Testis (tissue), 2 donors: Measurements from ENCODE around the gene GPR4.

Experiments
- CTCF ChIP-seq, 3 experiments: fragments of 450-650 bp in 2 of 3; fragments of 200-600 bp in 1 of 3; sonication (generic) in 1 of 3; IDR thresholded peaks; one replicate each; pipeline ENCODE4 v1.5.1; 2016 to 2019; ENCODE audit warnings: antibody characterized with exemption in 3 of 3, mild to moderate bottlenecking in 2 of 3, moderate library complexity in 1 of 3
- POLR2A ChIP-seq: fragments of 450-650 bp; IDR thresholded peaks from one replicate; pipeline ENCODE4 v1.6.1; 2017; ENCODE audit warnings: antibody characterized with exemption, mild to moderate bottlenecking, moderate library complexity

GRCh38 chr19:45554481-45554880 is 47.5 kb downstream of the GPR4 start:
- TF ChIP-seq CTCF (IDR thresholded peaks at IDR 0.05) (no peak), POLR2A (no peak)
